CD14-positive monocyte (primary cell): ENCODE data around the gene CRADD. TPM values are rescaled to one million over a fixed set of nuclear protein-coding genes. Genes with fewer than 3 reads are reported as not detected.

Source experiments
- DNase-seq, 3 donors: peaks; one replicate each; pipeline ENCODE4 v3.0.0-alpha.2; 2011 to 2022
- H2AFZ ChIP-seq: 2 replicates; pipeline ENCODE4 v1.6.0; 2012; ENCODE audit warnings: mild to moderate bottlenecking, low read depth, low read length, inconsistent platforms; ENCODE audit not compliant: insufficient read depth, poor library complexity, severe bottlenecking
- H3K27ac ChIP-seq, 2 donors: 1 replicate in 1 of 2; 2 replicates in 1 of 2; pipeline ENCODE4 v1.5.1; 2012 to 2013; ENCODE audit warnings: low read length in 2 of 2, control low read depth in 1 of 2, inconsistent platforms in 1 of 2, low read depth in 1 of 2, mild to moderate bottlenecking in 1 of 2
- H3K27me3 ChIP-seq, 2 donors: one replicate each; pipeline versions ENCODE4 v1.6.0 to v1.6.1; 2011 to 2013; ENCODE audit warnings: low read length in 2 of 2; ENCODE audit not compliant: control insufficient read depth in 2 of 2, insufficient read depth in 2 of 2
- H3K36me3 ChIP-seq, 2 donors: replicated peaks in 1 of 2; 1 replicate in 1 of 2; 2 replicates in 1 of 2; pipeline versions ENCODE4 v1.5.1 to v1.6.1; 2012 to 2013; ENCODE audit warnings: low read length in 2 of 2, control low read depth in 1 of 2, inconsistent platforms in 1 of 2, mild to moderate bottlenecking in 1 of 2; ENCODE audit not compliant: insufficient read depth in 2 of 2, control insufficient read depth in 1 of 2
- H3K4me1 ChIP-seq, 2 donors: 1 replicate in 1 of 2; 2 replicates in 1 of 2; pipeline versions ENCODE4 v1.5.1 to v1.6.1; 2012 to 2013; ENCODE audit warnings: low read length in 2 of 2, control low read depth in 1 of 2, inconsistent platforms in 1 of 2, mild to moderate bottlenecking in 1 of 2, moderate library complexity in 1 of 2; ENCODE audit not compliant: insufficient read depth in 2 of 2, control insufficient read depth in 1 of 2
- H3K4me2 ChIP-seq: replicated peaks from 2 replicates; pipeline ENCODE3; 2012; ENCODE audit warnings: low read length, moderate library complexity, mild to moderate bottlenecking; ENCODE audit not compliant: poor library complexity, severe bottlenecking; ENCODE audit errors: extremely low read depth
- H3K4me3 ChIP-seq, 3 experiments: fragments of 200-600 bp in 1 of 3; sonication (generic) in 1 of 3; replicated peaks in 1 of 3; 1 replicate in 2 of 3; 2 replicates in 1 of 3; pipeline ENCODE4 v1.5.1; 2011 to 2013; ENCODE audit warnings: low read length in 3 of 3, mild to moderate bottlenecking in 3 of 3, control low read depth in 2 of 3, low read depth in 2 of 3, inconsistent platforms in 1 of 3, moderate library complexity in 1 of 3
- H3K79me2 ChIP-seq: 2 replicates; pipeline ENCODE4 v1.6.0; 2012; ENCODE audit warnings: mild to moderate bottlenecking, control low read depth, inconsistent platforms, low read length, moderate library complexity; ENCODE audit not compliant: insufficient read depth
- H3K9ac ChIP-seq: 2 replicates; pipeline ENCODE4 v1.6.0; 2017; ENCODE audit warnings: low read length, mild to moderate bottlenecking; ENCODE audit not compliant: insufficient read depth, poor library complexity, severe bottlenecking
- H3K9me3 ChIP-seq, 2 donors: replicated peaks in 1 of 2; 1 replicate in 1 of 2; 2 replicates in 1 of 2; pipeline versions ENCODE4 v1.5.1 to v1.6.1; 2012 to 2013; ENCODE audit warnings: low read length in 2 of 2, control low read depth in 1 of 2; ENCODE audit not compliant: control insufficient read depth in 1 of 2, insufficient read depth in 1 of 2
- H4K20me1 ChIP-seq: 2 replicates; pipeline ENCODE4 v1.6.0; 2012; ENCODE audit warnings: mild to moderate bottlenecking, low read length, control low read depth, moderate library complexity; ENCODE audit not compliant: insufficient read depth
- H3K27ac Mint-ChIP-seq, 7 donors: one replicate each; pipeline ENCODE4 v1.8.0; 2020; ENCODE audit warnings: mild to moderate bottlenecking in 7 of 7, mixed read lengths in 7 of 7, moderate library complexity in 6 of 7, inconsistent platforms in 2 of 7
- H3K27me3 Mint-ChIP-seq, 3 donors: one replicate each; pipeline ENCODE4 v1.8.0; 2021 to 2022; ENCODE audit warnings: low read depth in 3 of 3, mild to moderate bottlenecking in 3 of 3, mixed read lengths in 3 of 3, moderate library complexity in 3 of 3, inconsistent platforms in 1 of 3
- H3K36me3 Mint-ChIP-seq, 2 donors: one replicate each; pipeline ENCODE4 v1.8.0; 2020; ENCODE audit warnings: mixed read lengths in 2 of 2, inconsistent platforms in 1 of 2, mild to moderate bottlenecking in 1 of 2
- H3K4me1 Mint-ChIP-seq: one replicate; pipeline ENCODE4 v1.8.0; 2020; ENCODE audit warnings: mild to moderate bottlenecking, mixed read lengths
- H3K4me3 Mint-ChIP-seq, 2 donors: one replicate each; pipeline ENCODE4 v1.8.0; 2020; ENCODE audit warnings: mild to moderate bottlenecking in 2 of 2, mixed read lengths in 2 of 2, moderate library complexity in 1 of 2
- H3K9me3 Mint-ChIP-seq, 7 donors: one replicate each; pipeline ENCODE4 v1.8.0; 2020 to 2022; ENCODE audit warnings: mixed read lengths in 7 of 7, mild to moderate bottlenecking in 6 of 7, moderate library complexity in 6 of 7, inconsistent platforms in 2 of 7
- CTCF ChIP-seq: fragments of 200-600 bp; IDR thresholded peaks from one replicate; pipeline ENCODE4 v1.8.0; 2022; ENCODE audit warnings: antibody characterized with exemption, mild to moderate bottlenecking
- WGBS: methylation state at CpG from one replicate; pipeline ENCODE4 v1.1.5; 2013; ENCODE audit warnings: missing lambda C conversion rate; ENCODE audit not compliant: insufficient coverage; 5-methylcytosine and 5-hydroxymethylcytosine counted together
- intact Hi-C, 2 donors: fragments of 100-400 bp; cut with micrococcal nuclease; formaldehyde crosslinking; loops; one replicate each; pipeline versions ENCODE4 v1.15.0 to v1.15.1; 2023
- polyA plus RNA-seq, 3 donors: library from polyadenylated mRNA; depleted of rRNA in 1 of 3; unstranded in 2 of 3; stranded (reverse) in 1 of 3; fragments of 300-500 nt in 2 of 3; fragments of >200 nt in 1 of 3; fragmentation: Illumina TruSeq in 2 of 3; gene quantifications; 1 replicate in 2 of 3; 2 replicates in 1 of 3; pipeline ENCODE4 v1.2.3, GENCODE V29; 2012 to 2021

Gene CRADD
- polyA plus RNA-seq, 3 donors = 5.6 to 12.2 (median 11.2) TPM

- Mint-ChIP-seq H3K4me1 (peaks cover 27% of the 10 kb centered on the region), H3K36me3 (peaks cover 3 to 5% of the 10 kb centered on the region in 2 donors), H3K4me3 (no peak overlapping the region), H3K9me3 (peaks cover 4 to 8% (median 4%) of the 10 kb centered on the region in 7 donors), H3K27me3 (peaks cover 0 to 3% (median 2%) of the 10 kb centered on the region in 3 donors), H3K27ac (peak overlapping the region in 1 of 7 donors; percentile 23)
- TF ChIP-seq CTCF = no peak
- intact Hi-C loops = loop anchor here in 1 of 2 donors (10.0 kb wide), 1 partner anchor 1339 kb away; no protein-coding TSS in a partner anchor
- no peak overlapping the region for H2AFZ ChIP-seq
- no peak overlapping the region for H3K9ac ChIP-seq
- no peaks in the 10 kb centered on the region for H4K20me1 ChIP-seq
- no peaks in the 10 kb centered on the region for H3K36me3 ChIP-seq
- no peak for DNase-seq
- no peak overlapping the region for H3K27ac ChIP-seq
- H3K4me3 ChIP-seq = no peak overlapping the region
- H3K4me2 ChIP-seq = no peak overlapping the region
- no peaks in the 10 kb centered on the region for H3K79me2 ChIP-seq
- WGBS = 97% methylated on average over 4 of the region's 7 CpGs
- peaks cover 0 to 5% of the 10 kb centered on the region in 2 donors for H3K9me3 ChIP-seq
- H3K4me1 ChIP-seq = peaks cover 21 to 28% of the 10 kb centered on the region in 2 donors
- H3K27me3 ChIP-seq = no peaks in the 10 kb centered on the region
Observed at GRCh38 chr12:93844164-93844784, 167.1 kb downstream of the CRADD start.

GRCh38 chr12:93846936-93847516 is 169.9 kb downstream of the CRADD start:
- Mint-ChIP-seq H3K27ac (peak overlapping the region; percentile 94 to 99 (median 97)), H3K9me3 (peaks cover 4 to 8% (median 4%) of the 10 kb centered on the region in 7 donors), H3K27me3 (peaks cover 0 to 3% (median 2%) of the 10 kb centered on the region in 3 donors), H3K4me1 (peaks cover 38% of the 10 kb centered on the region), H3K36me3 (peaks cover 5 to 12% of the 10 kb centered on the region in 2 donors), H3K4me3 (no peak overlapping the region)
- Histone ChIP-seq H3K4me3 (no peak overlapping the region), H2AFZ (no peak overlapping the region), H3K9ac (no peak overlapping the region), H3K4me2 (peak overlapping the region; percentile 56), H3K9me3 (peaks cover 0 to 5% of the 10 kb centered on the region in 2 donors), H3K4me1 (peaks cover 33 to 48% of the 10 kb centered on the region in 2 donors), H4K20me1 (no peaks in the 10 kb centered on the region), H3K36me3 (no peaks in the 10 kb centered on the region), H3K27me3 (no peaks in the 10 kb centered on the region), H3K27ac (peak overlapping the region in 1 of 2 donors; percentile 93), H3K79me2 (no peaks in the 10 kb centered on the region)
- peak in 1 of 3 donors; percentile 16 for DNase-seq
- WGBS = 67% methylated on average over 1 of the region's 5 CpGs
- intact Hi-C loops = loop anchor here in 1 of 2 donors (10.0 kb wide), 1 partner anchor 1342 kb away; no protein-coding TSS in a partner anchor
- TF ChIP-seq CTCF = no peak
